HepG2 (cell line): ENCODE results near the gene ZBTB20. TPM values are rescaled to one million over a fixed set of nuclear protein-coding genes. Genes with fewer than 3 reads are reported as not detected.

Experiments
- HDAC1 ChIP-seq: sonication (generic); formaldehyde crosslinking; IDR thresholded peaks from 2 replicates; pipeline ENCODE4 v1.5.1; 2020; ENCODE audit warnings: mild to moderate bottlenecking, missing genetic modification reagents
- HMG20B ChIP-seq: conservative IDR thresholded peaks from 2 replicates; pipeline ENCODE4 v1.6.1; 2016; ENCODE audit warnings: missing genetic modification reagents, missing compliant biosample characterization
- IRX3 ChIP-seq: sonication (generic); formaldehyde crosslinking; IDR thresholded peaks from 2 replicates; pipeline ENCODE4 v1.8.1; 2023; ENCODE audit warnings: mild to moderate bottlenecking, low read depth, missing genetic modification reagents, borderline replicate concordance
- MAFK ChIP-seq, 2 experiments: IDR thresholded peaks in 1 of 2; conservative IDR thresholded peaks in 1 of 2; 2 replicates each; pipeline ENCODE4 v1.6.1; 2011; ENCODE audit warnings: improper control_type of control experiment in 2 of 2, low read length in 2 of 2
- NONO ChIP-seq, 2 experiments: fragments of 450-650 bp in 1 of 2; sonication (generic) in 1 of 2; formaldehyde crosslinking in 1 of 2; IDR thresholded peaks in 1 of 2; conservative IDR thresholded peaks in 1 of 2; 2 replicates each; pipeline versions ENCODE4 v1.6.1 to v1.8.0; 2017 to 2022; ENCODE audit warnings: mild to moderate bottlenecking in 1 of 2, missing genetic modification reagents in 1 of 2, moderate library complexity in 1 of 2
- ONECUT2 ChIP-seq: sonication (generic); formaldehyde crosslinking; IDR thresholded peaks from 2 replicates; pipeline ENCODE4 v1.4.0; 2020; ENCODE audit warnings: missing genetic modification reagents
- PRPF4 ChIP-seq: fragments of 200-400 bp; formaldehyde crosslinking; IDR thresholded peaks from 2 replicates; pipeline ENCODE4 v1.6.1; 2016; ENCODE audit warnings: low read length, low read depth; ENCODE audit not compliant: poor library complexity, severe bottlenecking
- REXO4 ChIP-seq: sonication (generic); formaldehyde crosslinking; IDR thresholded peaks from 2 replicates; pipeline ENCODE4 v1.8.0; 2022; ENCODE audit warnings: missing genetic modification reagents, mild to moderate bottlenecking, borderline replicate concordance
- SOX13 ChIP-seq, 3 experiments: fragments of 450-650 bp in 1 of 3; sonication (generic) in 1 of 3; formaldehyde crosslinking in 1 of 3; IDR thresholded peaks in 2 of 3; conservative IDR thresholded peaks in 1 of 3; 2 replicates each; pipeline versions ENCODE4 v1.5.0 to v1.6.1; 2016 to 2020; ENCODE audit warnings: antibody characterized with exemption in 1 of 3, mild to moderate bottlenecking in 1 of 3, missing compliant biosample characterization in 1 of 3, missing genetic modification reagents in 1 of 3, moderate library complexity in 1 of 3
- ZBTB42 ChIP-seq: sonication (generic); formaldehyde crosslinking; IDR thresholded peaks from 2 replicates; pipeline ENCODE4 v1.5.0; 2020; ENCODE audit warnings: mild to moderate bottlenecking, missing genetic modification reagents
- ZMYM3 ChIP-seq: sonication (generic); formaldehyde crosslinking; IDR thresholded peaks from 2 replicates; pipeline ENCODE4 v1.5.1; 2020; ENCODE audit warnings: mild to moderate bottlenecking, missing genetic modification reagents
- ZNF24 ChIP-seq: fragments of 450-650 bp; IDR thresholded peaks from 2 replicates; pipeline ENCODE4 v1.6.1; 2017; ENCODE audit warnings: antibody characterized with exemption, mild to moderate bottlenecking
- ZNF251 ChIP-seq: sonication (generic); formaldehyde crosslinking; IDR thresholded peaks from 2 replicates; pipeline ENCODE4 v1.9.0; 2021; ENCODE audit warnings: mild to moderate bottlenecking, missing genetic modification reagents
- ZNF33A ChIP-seq: sonication (generic); formaldehyde crosslinking; IDR thresholded peaks from 2 replicates; pipeline ENCODE4 v1.5.1; 2020; ENCODE audit warnings: missing genetic modification reagents, mild to moderate bottlenecking, moderate library complexity, borderline replicate concordance
- ZNF468 ChIP-seq: sonication (generic); formaldehyde crosslinking; IDR thresholded peaks from 2 replicates; pipeline ENCODE4 v1.8.0; 2022; ENCODE audit warnings: mild to moderate bottlenecking, moderate library complexity, missing genetic modification reagents
- polyA plus RNA-seq, 8 experiments: library from polyadenylated mRNA; depleted of rRNA in 3 of 8; stranded (reverse) in 7 of 8; unstranded in 1 of 8; fragments of >200 nt; fragmentation: Illumina TruSeq in 4 of 8; extraction: Trizol in 4 of 8; gene quantifications; 2 replicates each; pipeline versions ENCODE4 v1.2.1 to v1.2.3, GENCODE V29; 2011 to 2016; ENCODE audit warnings: low read depth in 4 of 8, missing spikeins in 1 of 8, mixed read lengths in 1 of 8; ENCODE audit not compliant: insufficient read depth in 1 of 8
- total RNA-seq, 5 experiments: library from RNA; depleted of rRNA; stranded (reverse); fragments of >200 nt; fragmentation: Illumina TruSeq; extraction: Trizol; gene quantifications; 2 replicates each; pipeline ENCODE4 v1.2.3, GENCODE V29; 2016; ENCODE audit warnings: low read depth in 1 of 5
- TF ChIP-seq, protein P1 (sequence below): IDR thresholded peaks from 2 replicates; pipeline ENCODE4 v1.6.1; 2016; ENCODE audit warnings: low read depth
- TF ChIP-seq, protein P2 (sequence below): sonication (generic); formaldehyde crosslinking; IDR thresholded peaks from 2 replicates; pipeline ENCODE4 v1.5.0; 2020; ENCODE audit warnings: missing genetic modification reagents
- TF ChIP-seq, protein P3 (sequence below): sonication (generic); formaldehyde crosslinking; IDR thresholded peaks from 2 replicates; pipeline ENCODE4 v1.5.0; 2020; ENCODE audit warnings: missing genetic modification reagents
- TF ChIP-seq, protein P4 (sequence below): sonication (generic); formaldehyde crosslinking; IDR thresholded peaks from 2 replicates; pipeline ENCODE4 v1.4.0; 2020; ENCODE audit warnings: missing genetic modification reagents
- TF ChIP-seq, protein P5 (sequence below): sonication (generic); formaldehyde crosslinking; conservative IDR thresholded peaks from 2 replicates; pipeline ENCODE4 v1.4.0; 2020; ENCODE audit warnings: missing genetic modification reagents

The ZBTB20 gene
- total and polyA plus RNA-seq, 2 of the 13 experiments (the other 11 are each of a cell fraction or from before 2014, with no cell fraction given): 1.9 to 8.8 TPM

DNA sequence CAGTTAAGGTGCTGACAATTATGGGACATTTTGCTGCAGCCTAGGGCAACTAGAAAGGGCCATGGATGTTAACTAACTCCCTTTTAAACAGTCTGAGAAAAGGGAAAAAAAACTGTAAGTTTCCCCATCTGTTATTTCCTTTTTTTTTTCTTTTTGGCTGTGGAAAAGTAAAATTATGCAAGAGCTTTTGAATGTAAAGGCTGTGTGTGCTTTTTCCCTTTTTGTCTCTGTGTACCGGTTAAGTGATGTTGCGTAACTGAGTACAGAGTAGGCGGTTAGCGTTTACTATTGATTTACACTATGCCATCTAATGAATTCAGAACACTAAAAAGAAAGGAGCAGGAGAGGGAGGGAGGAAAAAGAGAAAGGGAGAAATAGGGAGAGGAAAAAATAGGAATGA lies 449.7 kb downstream of the ZBTB20 start (continued):
- TF ChIP-seq ONECUT2 (CRISPR knock-in tag) (peak; percentile 80), NONO (IDR thresholded peaks at IDR 0.05) (no peak), NONO (CRISPR knock-in tag; conservative IDR thresholded peaks at IDR 0.05) (no peak), HMG20B (CRISPR knock-in tag) (no peak), REXO4 (CRISPR knock-in tag) (no peak), ZNF251 (CRISPR knock-in tag) (no peak), IRX3 (CRISPR knock-in tag) (no peak), MAFK (conservative IDR thresholded peaks at IDR 0.05 in 1 of 2, IDR thresholded peaks at IDR 0.05 in 1 of 2; ENCODE audit: low read length in 2 of 2) (no peak), ZNF24 (no peak), ZMYM3 (CRISPR knock-in tag) (peak; percentile 80), PRPF4 (no peak), ZNF33A (CRISPR knock-in tag) (no peak), HDAC1 (CRISPR knock-in tag) (peak; percentile 40; the same call in 1 of the 2 replicates), ZNF468 (CRISPR knock-in tag) (no peak), SOX13 (IDR thresholded peaks at IDR 0.05) (no peak), SOX13 (CRISPR knock-in tag; conservative IDR thresholded peaks at IDR 0.05 in 1 of 2, IDR thresholded peaks at IDR 0.05 in 1 of 2) (peak in 1 of 2 experiments; percentile 63; a peak in 1 of 4 replicates), ZBTB42 (CRISPR knock-in tag) (no peak)
- TF ChIP-seq, protein P1, sequence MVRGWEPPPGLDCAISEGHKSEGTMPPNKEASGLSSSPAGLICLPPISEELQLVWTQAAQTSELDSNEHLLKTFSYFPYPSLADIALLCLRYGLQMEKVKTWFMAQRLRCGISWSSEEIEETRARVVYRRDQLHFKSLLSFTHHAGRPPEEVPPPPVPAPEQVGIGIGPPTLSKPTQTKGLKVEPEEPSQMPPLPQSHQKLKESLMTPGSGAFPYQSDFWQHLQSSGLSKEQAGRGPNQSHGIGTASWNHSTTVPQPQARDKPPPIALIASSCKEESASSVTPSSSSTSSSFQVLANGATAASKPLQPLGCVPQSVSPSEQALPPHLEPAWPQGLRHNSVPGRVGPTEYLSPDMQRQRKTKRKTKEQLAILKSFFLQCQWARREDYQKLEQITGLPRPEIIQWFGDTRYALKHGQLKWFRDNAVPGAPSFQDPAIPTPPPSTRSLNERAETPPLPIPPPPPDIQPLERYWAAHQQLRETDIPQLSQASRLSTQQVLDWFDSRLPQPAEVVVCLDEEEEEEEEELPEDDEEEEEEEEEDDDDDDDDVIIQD (CRISPR knock-in tag): 0 out of 2 replicates have a peak, but pooled peaks have one; percentile 39
- TF ChIP-seq, protein P2, sequence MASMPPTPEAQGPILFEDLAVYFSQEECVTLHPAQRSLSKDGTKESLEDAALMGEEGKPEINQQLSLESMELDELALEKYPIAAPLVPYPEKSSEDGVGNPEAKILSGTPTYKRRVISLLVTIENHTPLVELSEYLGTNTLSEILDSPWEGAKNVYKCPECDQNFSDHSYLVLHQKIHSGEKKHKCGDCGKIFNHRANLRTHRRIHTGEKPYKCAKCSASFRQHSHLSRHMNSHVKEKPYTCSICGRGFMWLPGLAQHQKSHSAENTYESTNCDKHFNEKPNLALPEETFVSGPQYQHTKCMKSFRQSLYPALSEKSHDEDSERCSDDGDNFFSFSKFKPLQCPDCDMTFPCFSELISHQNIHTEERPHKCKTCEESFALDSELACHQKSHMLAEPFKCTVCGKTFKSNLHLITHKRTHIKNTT (CRISPR knock-in tag): no peak
- TF ChIP-seq, protein P3, sequence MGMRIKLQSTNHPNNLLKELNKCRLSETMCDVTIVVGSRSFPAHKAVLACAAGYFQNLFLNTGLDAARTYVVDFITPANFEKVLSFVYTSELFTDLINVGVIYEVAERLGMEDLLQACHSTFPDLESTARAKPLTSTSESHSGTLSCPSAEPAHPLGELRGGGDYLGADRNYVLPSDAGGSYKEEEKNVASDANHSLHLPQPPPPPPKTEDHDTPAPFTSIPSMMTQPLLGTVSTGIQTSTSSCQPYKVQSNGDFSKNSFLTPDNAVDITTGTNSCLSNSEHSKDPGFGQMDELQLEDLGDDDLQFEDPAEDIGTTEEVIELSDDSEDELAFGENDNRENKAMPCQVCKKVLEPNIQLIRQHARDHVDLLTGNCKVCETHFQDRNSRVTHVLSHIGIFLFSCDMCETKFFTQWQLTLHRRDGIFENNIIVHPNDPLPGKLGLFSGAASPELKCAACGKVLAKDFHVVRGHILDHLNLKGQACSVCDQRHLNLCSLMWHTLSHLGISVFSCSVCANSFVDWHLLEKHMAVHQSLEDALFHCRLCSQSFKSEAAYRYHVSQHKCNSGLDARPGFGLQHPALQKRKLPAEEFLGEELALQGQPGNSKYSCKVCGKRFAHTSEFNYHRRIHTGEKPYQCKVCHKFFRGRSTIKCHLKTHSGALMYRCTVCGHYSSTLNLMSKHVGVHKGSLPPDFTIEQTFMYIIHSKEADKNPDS (CRISPR knock-in tag): no peak
- TF ChIP-seq, protein P4, sequence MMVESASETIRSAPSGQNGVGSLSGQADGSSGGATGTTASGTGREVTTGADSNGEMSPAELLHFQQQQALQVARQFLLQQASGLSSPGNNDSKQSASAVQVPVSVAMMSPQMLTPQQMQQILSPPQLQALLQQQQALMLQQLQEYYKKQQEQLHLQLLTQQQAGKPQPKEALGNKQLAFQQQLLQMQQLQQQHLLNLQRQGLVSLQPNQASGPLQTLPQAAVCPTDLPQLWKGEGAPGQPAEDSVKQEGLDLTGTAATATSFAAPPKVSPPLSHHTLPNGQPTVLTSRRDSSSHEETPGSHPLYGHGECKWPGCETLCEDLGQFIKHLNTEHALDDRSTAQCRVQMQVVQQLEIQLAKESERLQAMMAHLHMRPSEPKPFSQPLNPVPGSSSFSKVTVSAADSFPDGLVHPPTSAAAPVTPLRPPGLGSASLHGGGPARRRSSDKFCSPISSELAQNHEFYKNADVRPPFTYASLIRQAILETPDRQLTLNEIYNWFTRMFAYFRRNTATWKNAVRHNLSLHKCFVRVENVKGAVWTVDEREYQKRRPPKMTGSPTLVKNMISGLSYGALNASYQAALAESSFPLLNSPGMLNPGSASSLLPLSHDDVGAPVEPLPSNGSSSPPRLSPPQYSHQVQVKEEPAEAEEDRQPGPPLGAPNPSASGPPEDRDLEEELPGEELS (CRISPR knock-in tag): peak; percentile 73
- TF ChIP-seq, protein P5, sequence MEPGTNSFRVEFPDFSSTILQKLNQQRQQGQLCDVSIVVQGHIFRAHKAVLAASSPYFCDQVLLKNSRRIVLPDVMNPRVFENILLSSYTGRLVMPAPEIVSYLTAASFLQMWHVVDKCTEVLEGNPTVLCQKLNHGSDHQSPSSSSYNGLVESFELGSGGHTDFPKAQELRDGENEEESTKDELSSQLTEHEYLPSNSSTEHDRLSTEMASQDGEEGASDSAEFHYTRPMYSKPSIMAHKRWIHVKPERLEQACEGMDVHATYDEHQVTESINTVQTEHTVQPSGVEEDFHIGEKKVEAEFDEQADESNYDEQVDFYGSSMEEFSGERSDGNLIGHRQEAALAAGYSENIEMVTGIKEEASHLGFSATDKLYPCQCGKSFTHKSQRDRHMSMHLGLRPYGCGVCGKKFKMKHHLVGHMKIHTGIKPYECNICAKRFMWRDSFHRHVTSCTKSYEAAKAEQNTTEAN (CRISPR knock-in tag): no peak
